Medulla oblongata (tissue), 1 donor: ENCODE data around the gene TNNI2.
"Not testable (repeated sequence)": the region's sequence is repeated elsewhere in the genome, so short reads cannot be mapped to it uniquely, and the experiment has no call there.

Source experiments
- DNase-seq: peaks from one replicate; pipeline ENCODE4 v3.0.0-alpha.2; 2015; ENCODE audit errors: extremely low spot score

Gene TNNI2

DNA sequence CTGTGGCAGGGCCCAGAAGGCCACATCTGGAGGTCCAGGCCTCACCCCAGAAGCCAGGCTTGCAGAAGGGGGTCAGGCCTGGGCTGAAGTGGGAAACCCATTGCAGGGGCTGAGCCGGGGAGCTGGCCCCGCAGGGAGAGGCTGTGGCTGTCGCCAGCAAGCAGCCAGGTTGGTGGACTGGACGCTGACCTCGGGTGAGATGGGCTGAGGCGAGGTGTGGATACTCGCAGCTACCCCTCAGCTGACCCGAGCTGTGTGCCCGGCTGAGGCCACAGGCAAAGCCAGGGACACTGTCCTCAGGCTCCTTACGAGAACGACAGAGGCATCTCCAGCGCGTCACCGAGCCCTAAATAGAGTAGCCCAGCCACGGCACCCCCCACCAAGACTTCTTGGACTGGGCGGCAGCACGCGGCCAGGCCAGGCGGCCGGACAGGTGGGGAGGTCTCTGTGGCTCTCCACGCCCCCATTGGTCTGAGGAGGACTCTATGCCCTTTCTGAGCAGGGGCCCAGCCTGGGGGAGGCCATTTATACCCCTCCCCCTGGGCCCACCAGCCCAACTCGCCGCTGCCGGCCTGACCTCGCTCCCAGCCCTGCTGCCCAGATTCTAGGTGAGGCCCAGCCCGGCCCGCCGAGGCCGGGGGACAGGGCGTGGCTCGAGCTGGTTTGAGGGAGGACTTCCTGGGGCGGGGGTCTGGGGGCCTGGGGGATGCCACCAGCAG lies at the start of gene TNNI2:
TNNI2 (plus strand) TSS at position 556 of the 719 bp plus-strand sequence. CDS start 716 bp downstream, outside the sequence.
- DNase-seq = no peak

DNA sequence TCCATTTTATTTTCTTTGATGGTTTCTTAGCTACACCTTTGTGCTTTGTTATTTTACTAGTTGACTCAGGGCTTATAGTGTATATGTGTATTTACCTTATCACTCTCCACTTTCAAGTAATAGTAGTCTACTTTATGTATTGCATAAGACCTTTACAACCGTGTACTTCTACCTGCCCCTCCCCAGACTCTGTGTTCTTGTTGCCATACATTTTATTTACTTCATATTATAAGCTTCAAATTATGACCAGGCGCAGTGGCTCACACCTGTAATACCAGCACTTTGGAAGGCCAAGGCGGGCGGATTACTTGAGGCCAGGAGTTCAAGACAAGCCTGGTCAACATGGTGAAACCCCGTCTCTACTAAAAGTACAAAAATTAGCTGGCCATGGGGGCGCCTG lies 46.9 kb upstream of the TNNI2 start:
- DNase-seq = no peak

DNA sequence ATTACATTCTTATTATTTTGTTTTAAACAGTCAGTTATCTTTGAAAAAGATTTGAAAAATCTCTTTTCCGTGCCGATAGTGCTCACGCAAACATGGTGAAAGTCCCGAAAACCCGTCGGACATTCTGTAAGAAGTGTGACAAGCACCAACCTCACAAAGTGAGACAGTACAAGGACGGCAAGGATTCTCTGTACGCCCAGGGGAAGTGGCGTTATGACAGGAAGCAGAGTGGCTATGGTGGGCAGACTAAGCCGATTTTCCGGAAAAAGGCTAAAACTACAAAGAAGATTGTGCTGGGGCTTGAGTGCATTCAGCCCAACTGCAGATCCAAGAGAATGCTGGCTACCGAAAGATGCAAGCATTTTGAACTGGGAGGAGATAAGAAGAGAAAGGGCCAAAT lies 46.3 kb upstream of the TNNI2 start:
- no peak for DNase-seq

DNA sequence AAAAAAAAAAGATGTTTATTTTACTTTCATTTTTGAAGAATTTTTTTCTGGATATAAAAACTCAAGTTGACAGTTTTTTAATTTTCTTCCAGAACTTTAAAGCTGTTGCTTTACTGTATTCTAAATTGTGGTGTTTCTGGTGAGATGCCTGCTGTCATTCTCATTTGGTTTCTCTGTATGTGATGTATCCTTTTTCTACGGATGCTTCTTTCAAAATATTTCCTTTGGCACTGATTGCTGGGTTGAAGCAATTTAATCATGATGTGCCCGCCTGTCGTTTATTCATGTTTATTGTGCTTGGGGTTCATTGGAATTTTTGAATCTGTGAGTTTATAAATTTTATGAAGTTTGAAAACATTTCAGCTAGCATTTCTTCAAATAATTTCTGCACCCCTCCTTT lies 45.7 kb upstream of the TNNI2 start:
- DNase-seq = no peak

DNA sequence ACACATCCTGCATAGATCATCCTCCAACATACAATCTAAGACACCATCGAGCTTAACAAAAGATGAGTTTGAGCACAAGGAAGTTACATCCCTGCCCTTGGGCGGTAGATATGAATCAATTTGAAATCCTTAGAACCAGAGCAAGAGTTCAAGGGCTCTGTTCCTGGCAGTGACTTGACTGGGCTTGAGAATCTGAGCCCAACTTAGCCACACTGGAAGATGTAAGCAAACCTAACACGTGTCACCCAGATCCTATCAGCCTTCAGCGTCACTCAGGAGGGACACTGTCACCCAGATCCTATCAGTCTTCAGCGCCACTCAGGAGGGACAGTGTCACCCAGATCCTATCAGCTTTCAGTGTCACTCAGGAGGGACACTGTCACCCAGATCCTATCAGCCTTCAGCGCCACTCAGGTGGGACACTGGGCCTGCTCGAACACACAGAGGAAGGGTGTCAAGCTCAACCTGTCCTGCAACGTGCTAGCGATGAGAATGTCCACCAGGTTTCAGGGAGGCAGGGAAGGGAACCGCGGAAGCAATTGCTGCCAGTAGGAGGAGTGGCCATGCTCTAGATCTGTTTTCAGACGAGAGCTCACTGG lies 42.3 kb upstream of the TNNI2 start:
- no peak for DNase-seq

DNA sequence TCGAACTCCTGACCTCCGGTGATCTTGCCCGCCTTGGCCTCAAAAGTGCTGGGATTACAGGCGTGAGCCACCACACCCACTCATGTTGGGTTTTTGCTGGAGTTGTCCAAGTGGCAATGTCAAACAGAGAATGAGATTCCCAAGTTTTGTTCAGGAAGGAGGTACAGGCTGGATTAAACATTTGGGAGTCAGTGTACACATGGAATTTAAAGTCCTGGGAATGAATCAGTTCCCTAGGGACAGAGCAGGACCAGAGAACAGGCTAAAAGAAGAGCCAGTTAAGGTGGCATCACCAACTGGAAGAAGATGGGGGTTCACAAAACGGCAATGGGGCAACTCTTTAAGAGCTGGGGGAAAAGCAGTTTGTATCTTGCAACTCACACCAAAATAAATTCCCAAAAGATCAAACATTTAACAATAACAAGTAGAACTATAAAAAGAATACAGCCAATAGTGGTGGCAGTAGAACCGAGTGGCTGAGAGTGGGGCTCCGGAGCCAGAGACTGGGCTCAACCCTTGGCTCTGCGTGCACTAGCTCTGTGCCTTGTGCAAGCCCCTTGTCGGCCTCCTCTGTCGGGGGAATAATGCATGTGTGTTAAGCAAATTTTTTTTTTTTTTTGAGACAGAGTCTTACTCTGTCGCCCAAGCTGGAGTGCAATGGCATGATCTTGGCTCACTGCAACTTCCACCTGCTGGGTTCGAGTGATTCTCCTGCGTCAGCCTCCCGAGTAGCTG lies 41.2 kb upstream of the TNNI2 start:
- no peak for DNase-seq

DNA sequence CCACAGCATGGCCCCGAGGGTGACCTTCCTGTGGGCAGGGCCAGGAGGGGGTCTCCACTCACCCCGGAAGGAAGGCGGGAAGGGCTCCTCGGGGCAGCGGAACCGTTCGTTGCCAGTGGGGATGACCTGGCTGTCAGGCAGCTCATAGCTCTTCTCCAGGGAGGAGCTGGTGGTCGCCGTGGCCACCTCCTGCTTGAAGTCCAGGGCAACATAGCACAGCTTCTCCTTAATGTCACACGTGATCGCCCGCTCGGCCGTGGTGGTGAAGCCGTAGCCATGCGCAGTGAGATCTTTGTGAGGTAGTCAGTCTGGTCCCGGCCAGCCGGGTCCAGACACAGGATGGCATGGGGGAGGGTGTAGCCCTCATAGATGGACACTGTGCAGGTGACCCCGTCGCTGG lies 35.5 kb upstream of the TNNI2 start:
- no peak for DNase-seq

DNA sequence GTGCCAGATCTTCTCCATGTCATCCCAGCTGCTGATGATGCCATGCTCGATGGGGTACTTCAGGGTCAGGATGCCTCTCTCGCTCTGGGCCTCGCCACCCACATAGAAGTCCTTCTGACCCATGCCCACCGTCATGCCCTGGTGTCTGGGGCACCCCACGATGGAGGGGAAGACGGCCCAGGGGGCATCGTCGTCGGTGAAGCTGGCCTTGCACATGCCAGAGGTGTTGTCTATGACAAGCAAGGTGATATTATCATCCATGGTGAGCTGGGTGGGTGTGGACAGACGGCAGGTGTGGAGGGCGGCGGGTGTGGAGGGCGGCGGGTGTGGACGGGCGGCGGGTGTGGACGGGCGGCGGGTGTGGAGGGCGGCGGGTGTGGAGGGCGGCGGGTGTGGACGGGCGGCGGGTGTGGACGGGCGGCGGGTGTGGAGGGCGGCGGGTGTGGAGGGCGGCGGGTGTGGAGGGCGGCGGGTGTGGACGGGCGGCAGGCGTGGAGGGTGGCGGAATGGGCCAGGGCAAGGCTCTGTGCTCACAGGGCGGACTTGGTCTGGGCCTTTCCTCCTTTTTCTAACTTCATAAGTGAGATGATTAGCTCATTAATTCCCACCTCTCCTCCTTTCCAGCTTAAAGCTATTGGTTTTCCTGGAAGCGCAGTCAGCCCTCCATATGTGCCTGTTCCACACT lies 34.8 kb upstream of the TNNI2 start:
- not testable (repeated sequence) for DNase-seq

DNA sequence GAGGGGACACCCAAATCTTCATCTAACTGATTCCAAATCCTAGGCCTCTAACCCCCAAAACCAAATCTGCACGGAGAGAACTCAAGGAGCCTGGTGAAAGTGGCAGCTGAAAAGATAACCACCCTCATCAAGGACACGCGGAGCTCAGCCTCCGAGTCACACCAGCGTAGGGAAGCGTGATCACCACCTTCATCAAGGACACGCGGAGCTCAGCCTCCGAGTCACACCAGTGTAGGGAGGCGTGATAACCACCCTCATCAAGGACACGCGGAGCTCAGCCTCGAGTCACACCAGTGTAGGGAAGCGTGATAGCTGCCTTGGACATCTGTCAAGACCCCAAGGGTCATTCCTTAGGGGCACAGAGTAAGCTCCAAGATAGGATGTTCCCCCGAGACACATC lies 33.3 kb upstream of the TNNI2 start:
- DNase-seq = no peak

DNA sequence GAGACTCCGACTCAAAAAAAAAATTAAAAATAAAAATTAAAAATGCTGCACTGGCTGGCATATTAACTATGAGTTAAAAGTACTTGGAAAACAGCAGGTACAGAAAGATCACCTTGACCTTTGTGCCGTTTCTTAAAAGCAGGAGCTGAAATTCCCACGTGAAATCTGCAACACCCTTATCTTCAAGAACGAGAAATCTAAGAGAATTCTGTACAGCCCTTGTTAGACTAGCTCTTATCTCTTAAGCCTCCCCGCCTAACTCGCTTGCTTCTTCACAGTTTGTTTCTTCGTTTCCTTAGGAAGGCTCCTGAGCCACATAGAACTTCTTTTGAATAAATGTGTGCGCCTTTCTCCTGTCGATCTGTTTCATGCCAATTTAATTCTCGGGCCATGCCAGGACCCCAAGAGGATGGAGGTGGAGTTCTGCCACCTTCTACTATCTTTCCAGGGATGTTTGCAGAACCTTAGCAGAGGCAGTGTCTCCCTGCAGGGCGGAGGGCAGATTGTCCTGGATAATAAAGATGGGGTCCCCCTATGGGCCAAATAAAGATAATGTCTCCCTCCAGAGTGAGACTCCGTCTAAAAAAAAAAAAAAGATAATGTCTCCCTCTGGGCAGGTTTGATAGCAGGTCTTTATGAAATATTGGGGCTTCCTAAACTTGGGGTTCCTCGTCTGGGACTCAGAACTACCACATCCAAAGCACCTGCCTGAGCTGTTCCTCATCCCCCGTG lies 31.4 kb upstream of the TNNI2 start:
- no peak for DNase-seq

DNA sequence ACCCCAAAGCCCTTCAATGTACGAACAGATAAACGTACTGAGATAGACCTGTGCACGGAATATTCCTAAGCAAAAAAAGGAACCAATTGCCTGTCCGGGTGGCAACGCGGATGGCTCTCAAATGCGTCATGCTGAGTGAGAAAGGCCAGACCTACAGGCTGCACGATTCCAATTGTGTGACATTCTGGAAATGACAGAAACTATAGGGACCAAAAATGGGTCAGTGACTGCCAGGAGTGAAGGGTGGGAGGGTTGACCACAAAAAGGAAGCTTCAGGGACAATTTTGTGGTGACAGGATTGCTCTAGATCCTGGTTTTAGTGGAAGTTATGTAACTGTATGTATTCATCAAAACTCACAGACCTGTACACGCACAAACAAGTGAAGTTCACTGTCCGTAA lies 28.0 kb upstream of the TNNI2 start:
- no peak for DNase-seq

DNA sequence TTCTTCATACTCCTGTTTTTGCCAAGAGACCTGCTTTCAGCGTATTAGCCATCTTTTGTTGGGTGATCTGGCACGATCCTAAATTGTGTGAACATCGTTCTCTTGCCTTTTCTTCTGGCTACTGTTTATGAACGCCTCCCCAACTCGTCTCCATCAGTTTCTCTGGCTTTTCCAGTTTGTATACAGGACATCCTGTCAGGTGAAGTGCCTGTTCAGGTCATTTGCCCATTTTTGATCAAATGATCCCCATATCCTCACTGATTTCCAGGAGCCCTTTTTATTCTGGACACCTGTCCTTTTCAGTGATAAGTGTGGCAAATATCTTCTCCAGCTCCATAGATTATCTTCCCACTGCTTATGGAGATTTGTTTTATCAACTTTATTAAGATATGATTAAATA lies 26.5 kb upstream of the TNNI2 start:
- no peak for DNase-seq

DNA sequence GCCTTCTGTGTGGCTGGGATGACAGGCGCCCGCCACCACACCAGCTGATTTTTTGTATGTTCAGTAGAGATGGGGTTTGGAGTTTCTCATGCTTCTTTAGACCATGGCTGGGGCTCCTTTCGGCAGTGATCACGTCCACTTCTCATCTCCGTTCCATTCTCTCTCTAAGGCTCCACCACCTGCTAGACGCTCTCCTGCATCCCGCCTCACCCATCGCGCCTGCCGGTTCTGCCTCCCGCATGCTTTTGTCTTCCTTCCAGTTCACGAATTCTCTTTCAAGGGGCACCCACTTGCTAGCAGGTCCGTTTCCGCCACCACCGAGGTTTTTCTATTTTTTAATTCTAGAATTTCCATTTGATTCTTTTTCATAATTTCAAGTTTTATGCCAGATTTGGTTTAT lies 26.0 kb upstream of the TNNI2 start:
- no peak for DNase-seq

DNA sequence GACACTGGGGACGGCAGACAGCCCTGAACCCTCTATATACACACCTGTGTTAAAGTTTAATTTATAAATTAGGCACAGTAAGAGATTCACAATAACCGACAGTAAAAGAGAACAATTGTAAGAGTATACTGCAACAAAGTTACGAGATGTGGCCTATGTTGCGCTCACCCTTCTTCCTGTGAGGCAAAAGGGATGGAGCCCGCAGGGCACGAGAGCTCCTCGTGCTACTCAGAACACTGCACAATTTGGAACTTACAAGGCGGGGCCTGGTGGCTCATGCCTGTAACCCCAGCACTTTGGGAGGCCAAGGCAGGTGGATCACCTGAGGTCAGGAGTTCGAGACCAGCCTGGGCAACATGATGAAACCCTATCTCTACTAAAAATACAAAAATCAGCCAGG lies 25.4 kb upstream of the TNNI2 start:
- DNase-seq = not testable (repeated sequence)

DNA sequence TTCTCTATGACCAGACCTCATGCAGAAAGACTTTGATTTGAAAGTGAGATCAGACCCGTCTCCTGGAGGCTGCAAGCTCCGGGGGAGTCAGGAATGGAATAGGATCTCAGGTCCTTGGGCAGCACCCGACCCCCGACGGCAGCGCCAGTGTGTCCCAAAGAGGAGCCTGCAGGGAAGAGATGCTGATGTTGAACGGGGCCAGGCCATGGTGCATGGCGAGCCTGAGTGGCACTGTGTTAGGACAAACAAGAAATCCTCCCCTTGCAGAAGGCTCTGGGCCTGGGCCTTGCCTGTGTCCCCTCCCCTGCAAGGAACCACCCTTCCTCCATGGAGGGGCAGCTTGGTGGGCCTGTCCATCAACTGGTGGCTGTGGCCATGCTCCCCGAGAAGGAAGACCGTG lies 24.1 kb upstream of the TNNI2 start:
- DNase-seq = no peak

DNA sequence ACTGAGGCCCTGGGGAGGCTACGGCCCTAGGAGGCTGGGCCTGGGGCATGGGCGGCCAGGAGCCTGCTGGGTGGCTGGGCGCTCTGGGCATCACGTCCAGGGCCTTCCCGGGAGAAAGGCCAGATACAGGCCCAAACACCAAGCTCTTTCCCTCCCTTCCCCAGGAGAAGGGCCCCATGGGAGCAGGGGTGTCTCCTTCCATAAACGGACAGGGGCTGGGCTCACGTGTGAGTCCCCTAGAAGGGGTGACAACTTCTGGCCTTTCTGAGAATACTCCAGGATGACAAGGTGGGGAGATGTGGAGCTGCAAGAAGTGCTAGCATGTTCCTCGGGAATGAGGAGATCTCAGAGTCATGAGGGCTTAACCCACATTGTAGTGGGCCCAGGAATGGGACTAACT lies 23.5 kb upstream of the TNNI2 start:
- no peak for DNase-seq

DNA sequence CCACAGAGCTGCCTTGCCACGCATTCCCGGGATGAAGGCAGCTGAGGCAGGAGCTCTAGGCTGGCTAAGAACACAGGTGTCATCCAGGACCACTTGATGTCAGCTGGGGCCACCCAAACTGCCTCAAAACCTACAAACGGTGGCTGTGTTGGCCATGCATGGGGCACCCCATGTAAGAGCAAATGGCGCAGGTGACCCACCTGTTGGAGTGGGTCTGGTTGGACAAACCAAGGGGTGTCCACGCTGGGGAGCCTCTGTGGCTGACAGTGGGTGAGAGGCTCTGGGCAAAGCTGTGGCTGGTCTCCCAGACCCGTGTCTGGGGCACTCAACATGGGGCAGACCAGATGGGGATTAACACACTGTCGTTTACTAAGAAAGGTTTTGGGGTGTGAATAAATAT lies 23.0 kb upstream of the TNNI2 start:
- no peak for DNase-seq

DNA sequence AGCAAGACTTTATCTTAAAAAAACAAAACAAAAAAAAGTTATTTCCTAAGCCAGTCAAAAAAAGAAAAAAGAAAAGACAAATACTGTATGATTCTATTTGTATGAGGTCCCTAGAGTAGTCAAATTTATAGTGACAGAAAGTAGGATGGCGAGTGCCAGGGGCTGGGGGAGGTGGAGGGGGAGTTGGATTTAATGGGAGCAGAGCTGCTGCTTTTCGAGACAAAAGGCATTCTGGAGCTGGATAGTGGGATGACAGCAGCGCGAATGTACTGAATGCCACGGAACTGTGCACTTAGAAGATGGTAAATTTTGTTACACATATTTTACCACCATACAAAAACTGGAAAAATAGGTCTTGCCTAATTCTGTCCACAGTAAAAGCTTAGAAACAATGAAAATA lies 21.8 kb upstream of the TNNI2 start:
- DNase-seq = no peak

DNA sequence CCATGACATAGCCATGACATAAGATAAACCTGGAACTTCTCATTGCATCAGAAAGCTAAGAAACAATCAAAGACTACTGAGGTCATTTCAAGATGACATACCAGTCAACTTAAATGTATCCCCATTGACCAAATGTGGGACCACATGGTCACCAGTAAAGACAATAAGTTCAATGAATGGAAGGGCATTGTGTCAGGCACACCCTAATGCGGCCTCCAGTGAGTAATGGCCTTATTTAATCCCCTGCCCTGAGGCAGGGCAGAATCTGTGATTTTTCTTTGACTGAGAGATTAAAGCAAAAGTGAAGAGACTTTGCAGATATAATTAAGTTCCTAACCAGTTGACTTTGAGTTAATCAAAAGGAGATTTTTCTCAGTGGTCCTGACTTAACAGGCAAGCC lies 21.3 kb upstream of the TNNI2 start:
- no peak for DNase-seq

DNA sequence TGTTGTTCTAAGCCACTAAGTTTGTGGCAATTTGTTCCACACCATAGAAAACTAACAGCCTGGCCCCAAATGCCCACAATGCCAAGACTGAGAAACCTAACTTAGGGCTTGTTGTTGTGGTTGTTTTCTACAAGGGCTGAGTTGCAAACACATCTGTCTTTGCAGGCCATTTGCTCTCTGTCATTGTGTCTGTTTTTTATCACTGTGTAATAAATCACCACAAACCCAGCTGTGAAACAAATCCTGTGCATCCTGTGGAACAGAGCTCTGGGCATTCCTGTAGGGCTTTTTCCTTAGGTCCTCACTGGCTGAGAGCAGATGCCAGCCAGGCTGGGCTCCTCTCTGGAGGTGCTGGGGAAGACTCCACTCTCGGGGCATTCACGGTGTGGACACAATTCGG lies 19.7 kb upstream of the TNNI2 start:
- no peak for DNase-seq

DNA sequence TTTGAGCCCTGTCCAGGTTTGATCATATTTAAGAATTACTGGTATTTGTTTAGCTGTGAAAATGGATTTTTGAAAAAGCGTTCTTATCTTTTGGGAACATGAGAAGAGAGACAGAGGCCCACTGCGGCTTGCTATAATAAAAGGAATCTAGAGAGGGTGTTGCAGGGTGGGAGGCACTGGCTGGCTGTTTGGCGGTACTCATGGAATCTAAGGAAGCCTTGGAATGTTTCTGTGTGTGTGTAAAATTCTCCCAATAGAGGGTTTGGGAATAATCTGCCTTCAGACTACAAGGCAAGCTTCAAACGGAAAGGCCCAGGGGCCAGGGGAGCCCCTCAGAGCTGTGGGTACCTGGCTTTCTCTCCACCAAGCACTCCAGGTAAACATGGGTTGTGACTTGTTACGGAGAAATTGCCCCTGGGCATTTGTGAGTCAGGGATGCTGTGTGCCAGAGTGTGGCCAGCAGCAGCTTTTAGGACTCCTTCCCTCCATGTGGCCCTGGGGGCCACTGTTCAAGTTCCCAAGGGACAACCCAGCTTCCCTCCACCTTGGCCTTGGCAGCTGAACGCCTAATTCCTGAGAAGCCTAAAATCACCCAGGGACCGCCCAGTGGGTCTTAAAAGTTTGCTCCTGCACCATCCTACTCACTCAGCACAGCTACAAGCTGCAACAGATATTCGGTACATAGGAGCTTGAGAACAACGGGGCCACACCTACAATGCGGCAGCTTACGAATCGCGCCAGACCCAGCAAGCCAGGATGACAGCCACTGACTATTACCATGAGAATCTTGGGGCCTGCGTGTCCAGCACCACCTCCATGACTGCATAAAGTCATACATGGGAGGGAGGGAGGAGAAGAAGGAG lies 18.1 kb upstream of the TNNI2 start:
- no peak for DNase-seq
